Activated naive CD4-positive, alpha-beta T cell treated with anti-CD3 and anti-CD28 coated beads, Interleukin-2, amount 10 ng/mL, durations not matched to agents 7 days and 5 days (primary cell): ENCODE measurements around the gene NMT2.

Experiments
- CTCF ChIA-PET: fragments of 350-600 bp; sonication (Branson Sonifier 250); formaldehyde crosslinking; loops from one replicate; lab custom pipeline; 2021; ENCODE audit warnings: antibody characterized with exemption; lab: Charles Lee
- DNase-seq: peaks from one replicate; pipeline ENCODE4 v3.0.0-alpha.2; 2020
- H3K27ac Mint-ChIP-seq: one replicate; pipeline ENCODE4 v1.8.0; 2021; ENCODE audit warnings: mild to moderate bottlenecking, moderate library complexity, mixed read lengths
- H3K27me3 Mint-ChIP-seq: one replicate; pipeline ENCODE4 v1.8.0; 2021; ENCODE audit warnings: mild to moderate bottlenecking, mixed read lengths
- H3K36me3 Mint-ChIP-seq: one replicate; pipeline ENCODE4 v1.8.0; 2021; ENCODE audit warnings: mixed read lengths
- H3K4me1 Mint-ChIP-seq: one replicate; pipeline ENCODE4 v1.8.0; 2021; ENCODE audit warnings: mixed read lengths
- H3K4me3 Mint-ChIP-seq: one replicate; pipeline ENCODE4 v1.8.0; 2021; ENCODE audit warnings: mild to moderate bottlenecking, moderate library complexity, mixed read lengths
- H3K9me3 Mint-ChIP-seq: one replicate; pipeline ENCODE4 v1.8.0; 2021; ENCODE audit warnings: mixed read lengths

Gene NMT2

GRCh38 chr10:15075421-15075820 lies 93.1 kb downstream of the NMT2 start:
- DNase-seq = no peak
- Mint-ChIP-seq H3K4me1 (no peaks in the 10 kb centered on the region), H3K27ac (no peak overlapping the region), H3K4me3 (no peak overlapping the region), H3K9me3 (no peaks in the 10 kb centered on the region), H3K27me3 (no peaks in the 10 kb centered on the region), H3K36me3 (peaks cover 4% of the 10 kb centered on the region)
- CTCF ChIA-PET = no interaction called here

GRCh38 chr10:15072358-15072757 lies 96.1 kb downstream of the NMT2 start:
- Mint-ChIP-seq H3K36me3 (peaks cover 4% of the 10 kb centered on the region), H3K4me1 (no peaks in the 10 kb centered on the region), H3K4me3 (no peak overlapping the region), H3K9me3 (no peaks in the 10 kb centered on the region), H3K27me3 (peaks cover 3% of the 10 kb centered on the region), H3K27ac (no peak overlapping the region)
- CTCF ChIA-PET = interaction anchor here (0.7 kb wide), 1 partner anchor 1420 kb away, joined by 4 read pairs; no protein-coding TSS in a partner anchor
- DNase-seq = no peak

- H3K4me3 Mint-ChIP-seq = no peak overlapping the region
- CTCF ChIA-PET = no interaction called here
- H3K27ac Mint-ChIP-seq = no peak overlapping the region
- peaks cover 5% of the 10 kb centered on the region for H3K4me1 Mint-ChIP-seq
- H3K27me3 Mint-ChIP-seq = peaks cover 6% of the 10 kb centered on the region
- DNase-seq = no peak
- peaks cover 4% of the 10 kb centered on the region for H3K36me3 Mint-ChIP-seq
- H3K9me3 Mint-ChIP-seq = peaks cover 2% of the 10 kb centered on the region
Observed at GRCh38 chr10:15069230-15069629, 99.3 kb downstream of the NMT2 start.

- H3K4me3 Mint-ChIP-seq = no peak overlapping the region
- H3K9me3 Mint-ChIP-seq = peaks cover 2% of the 10 kb centered on the region
- H3K36me3 Mint-ChIP-seq = peaks cover 4% of the 10 kb centered on the region
- H3K4me1 Mint-ChIP-seq = peaks cover 5% of the 10 kb centered on the region
- H3K27ac Mint-ChIP-seq = no peak overlapping the region
- CTCF ChIA-PET = interaction anchor here (1.6 kb wide), 1 partner anchor 99 kb away, joined by 3 read pairs; no protein-coding TSS in a partner anchor
- no peak for DNase-seq
- H3K27me3 Mint-ChIP-seq = peaks cover 6% of the 10 kb centered on the region
Observed at GRCh38 chr10:15068802-15069201, 99.7 kb downstream of the NMT2 start.

- Mint-ChIP-seq H3K27me3 (peaks cover 6% of the 10 kb centered on the region), H3K4me3 (no peak overlapping the region), H3K27ac (no peak overlapping the region), H3K4me1 (peaks cover 5% of the 10 kb centered on the region), H3K9me3 (peaks cover 2% of the 10 kb centered on the region), H3K36me3 (no peaks in the 10 kb centered on the region)
- no peak for DNase-seq
- CTCF ChIA-PET = interaction anchor here (1.6 kb wide), 1 partner anchor 100 kb away, joined by 3 read pairs; no protein-coding TSS in a partner anchor
Observed at GRCh38 chr10:15067154-15067553, 101.3 kb downstream of the NMT2 start.

- Mint-ChIP-seq H3K36me3 (peaks cover 7% of the 10 kb centered on the region), H3K4me3 (no peak overlapping the region), H3K4me1 (peaks cover 3% of the 10 kb centered on the region), H3K9me3 (peaks cover 10% of the 10 kb centered on the region), H3K27me3 (peaks cover 8% of the 10 kb centered on the region), H3K27ac (no peak overlapping the region)
- CTCF ChIA-PET = no interaction called here
- DNase-seq = no peak
Observed at GRCh38 chr10:15060638-15061037, 107.9 kb downstream of the NMT2 start.

GRCh38 chr10:15059914-15060313 lies 108.6 kb downstream of the NMT2 start:
- CTCF ChIA-PET = no interaction called here
- H3K9me3 Mint-ChIP-seq = peaks cover 8% of the 10 kb centered on the region
- no peak for DNase-seq
- no peak overlapping the region for H3K4me3 Mint-ChIP-seq
- H3K4me1 Mint-ChIP-seq = no peaks in the 10 kb centered on the region
- H3K27me3 Mint-ChIP-seq = peaks cover 8% of the 10 kb centered on the region
- peaks cover 7% of the 10 kb centered on the region for H3K36me3 Mint-ChIP-seq
- no peak overlapping the region for H3K27ac Mint-ChIP-seq

GRCh38 chr10:15058689-15059088 lies 109.8 kb downstream of the NMT2 start:
- H3K4me3 Mint-ChIP-seq = no peak overlapping the region
- peaks cover 8% of the 10 kb centered on the region for H3K9me3 Mint-ChIP-seq
- no peak for DNase-seq
- peaks cover 11% of the 10 kb centered on the region for H3K27me3 Mint-ChIP-seq
- H3K36me3 Mint-ChIP-seq = peaks cover 7% of the 10 kb centered on the region
- H3K27ac Mint-ChIP-seq = no peak overlapping the region
- H3K4me1 Mint-ChIP-seq = no peaks in the 10 kb centered on the region
- CTCF ChIA-PET = no interaction called here
